K562 (cell line): ENCODE measurements around the gene KLHDC10. TPM values are rescaled to one million over a fixed set of nuclear protein-coding genes. Genes with fewer than 3 reads are reported as not detected.

Experiments used
- FOSL1 ChIP-seq: fragments of 200-800 bp; sonication (Bioruptor generic); conservative IDR thresholded peaks from 2 replicates; pipeline ENCODE4 v1.6.1; 2016; ENCODE audit warnings: missing genetic modification characterization, missing compliant biosample characterization
- HMBOX1 ChIP-seq: sonication (generic); IDR thresholded peaks from 2 replicates; pipeline ENCODE4 v1.6.1; 2016
- KDM2B ChIP-seq: fragments of 250-450 bp; sonication (Bioruptor Pico); IDR thresholded peaks from 2 replicates; pipeline ENCODE4 v1.8.0; 2021; ENCODE audit warnings: mild to moderate bottlenecking, moderate library complexity
- WHSC1 ChIP-seq: IDR thresholded peaks from one replicate; pipeline ENCODE4 v1.6.1; 2012; ENCODE audit warnings: low read length, control low read depth, inconsistent platforms
- XRCC5 ChIP-seq: fragments of 200-400 bp; formaldehyde crosslinking; IDR thresholded peaks from 2 replicates; pipeline ENCODE4 v1.6.1; 2017; ENCODE audit warnings: low read depth, mild to moderate bottlenecking, low read length
- ZBTB43 ChIP-seq: sonication (generic); formaldehyde crosslinking; IDR thresholded peaks from 2 replicates; pipeline ENCODE4 v1.8.0; 2023; ENCODE audit warnings: mild to moderate bottlenecking, missing genetic modification reagents
- ZBTB49 ChIP-seq: sonication (generic); formaldehyde crosslinking; IDR thresholded peaks from 2 replicates; pipeline ENCODE4 v1.8.0; 2022; ENCODE audit warnings: missing genetic modification reagents, mild to moderate bottlenecking, borderline replicate concordance
- polyA plus RNA-seq, 8 experiments: library from polyadenylated mRNA; depleted of rRNA in 4 of 8; stranded (reverse) in 5 of 8; unstranded in 3 of 8; fragments of >200 nt; fragmentation: Nextera tagmentation in 2 of 8; fragmentation: Illumina TruSeq in 1 of 8; extraction: Ambion mirVana in 2 of 8; extraction: Trizol in 1 of 8; gene quantifications; 2 replicates each; pipeline versions ENCODE4 v1.2.1 to v1.2.3, GENCODE V29; 2011 to 2014; ENCODE audit warnings: inconsistent platforms in 1 of 8, missing spikeins in 1 of 8
- total RNA-seq, 7 experiments: library from RNA; depleted of rRNA in 6 of 7; stranded (reverse); fragments of >200 nt in 6 of 7; fragmentation: Illumina TruSeq in 2 of 7; extraction: Trizol in 2 of 7; gene quantifications; 2 replicates each; pipeline versions ENCODE4 v1.2.1 to v1.2.3, GENCODE V29; 2011 to 2021; ENCODE audit warnings: low replicate concordance in 1 of 7

Gene KLHDC10
- total and polyA plus RNA-seq, 9 of the 15 experiments (the other 6 are each of a cell fraction or from before 2014, with no cell fraction given) = 9.8 to 80.5 (median 31.4) TPM

- TF ChIP-seq ZBTB49 (CRISPR knock-in tag) (no peak), XRCC5 (no peak), WHSC1 (peak; percentile 94), KDM2B (no peak), FOSL1 (no peak), ZBTB43 (CRISPR knock-in tag) (no peak), HMBOX1 (no peak)
These were observed 58.7 kb downstream of the KLHDC10 start (continued) for GRCh38 chr7:130129011-130129411.
